Measurements from ENCODE around the gene SCUBE2. TPM values are rescaled to one million over a fixed set of nuclear protein-coding genes. Genes with fewer than 3 reads are reported as not detected.

The SCUBE2 gene
- total RNA-seq, 1 donor from 2014 or later, result 1.2 TPM

GRCh38 chr11:9020916-9021315, 70.5 kb downstream of the SCUBE2 start:
- no peak overlapping the region for H3K4me3 Mint-ChIP-seq (ENCODE audit: low read depth)
- DNase-seq (ENCODE audit: low spot score, unreplicated experiment), result no peak
- no peak overlapping the region for H3K27ac Mint-ChIP-seq
- no peaks in the 10 kb centered on the region for H3K36me3 Mint-ChIP-seq (ENCODE audit: insufficient read depth)
- no peak for TF ChIP-seq CTCF (IDR thresholded peaks at IDR 0.05; ENCODE audit: unreplicated experiment)
- peaks cover 15% of the 10 kb centered on the region for H3K27me3 Mint-ChIP-seq
- no peaks in the 10 kb centered on the region for H3K4me1 Mint-ChIP-seq (ENCODE audit: low read depth)
- no peaks in the 10 kb centered on the region for H3K9me3 Mint-ChIP-seq (ENCODE audit: low read depth)

GRCh38 chr11:9019861-9020260, 71.5 kb downstream of the SCUBE2 start:
- peaks cover 15% of the 10 kb centered on the region for H3K27me3 Mint-ChIP-seq
- no peak for TF ChIP-seq CTCF (IDR thresholded peaks at IDR 0.05; ENCODE audit: unreplicated experiment)
- H3K36me3 Mint-ChIP-seq (ENCODE audit: insufficient read depth), result no peaks in the 10 kb centered on the region
- H3K4me3 Mint-ChIP-seq (ENCODE audit: low read depth), result no peak overlapping the region
- no peak overlapping the region for H3K27ac Mint-ChIP-seq
- no peaks in the 10 kb centered on the region for H3K4me1 Mint-ChIP-seq (ENCODE audit: low read depth)
- DNase-seq (ENCODE audit: low spot score, unreplicated experiment), result no peak
- H3K9me3 Mint-ChIP-seq (ENCODE audit: low read depth), result no peaks in the 10 kb centered on the region

- no peak for DNase-seq (ENCODE audit: low spot score, unreplicated experiment)
- Mint-ChIP-seq H3K27me3 (peaks cover 18% of the 10 kb centered on the region), H3K27ac (no peak overlapping the region), H3K36me3 (ENCODE audit: insufficient read depth) (no peaks in the 10 kb centered on the region), H3K9me3 (ENCODE audit: low read depth) (peaks cover 4% of the 10 kb centered on the region), H3K4me1 (ENCODE audit: low read depth) (no peaks in the 10 kb centered on the region), H3K4me3 (ENCODE audit: low read depth) (no peak overlapping the region)
- no peak for TF ChIP-seq CTCF (IDR thresholded peaks at IDR 0.05; ENCODE audit: unreplicated experiment)
Measured at GRCh38 chr11:9017773-9018172, 73.6 kb downstream of the SCUBE2 start.

- no peak for DNase-seq (ENCODE audit: low spot score, unreplicated experiment)
Measured at GRCh38 chr11:9016916-9017642, 74.3 kb downstream of the SCUBE2 start.

GRCh38 chr11:9015677-9016076, 75.7 kb downstream of the SCUBE2 start:
- Mint-ChIP-seq H3K4me1 (ENCODE audit: low read depth) (no peaks in the 10 kb centered on the region), H3K27me3 (peaks cover 8% of the 10 kb centered on the region), H3K9me3 (ENCODE audit: low read depth) (peaks cover 6% of the 10 kb centered on the region), H3K4me3 (ENCODE audit: low read depth) (no peak overlapping the region), H3K36me3 (ENCODE audit: insufficient read depth) (no peaks in the 10 kb centered on the region), H3K27ac (no peak overlapping the region)
- TF ChIP-seq CTCF (IDR thresholded peaks at IDR 0.05; ENCODE audit: unreplicated experiment), result peak; percentile 84
- DNase-seq (ENCODE audit: low spot score, unreplicated experiment), result peak; percentile 30

More at GRCh38 chr11:9016916-9017642, 74.3 kb downstream of the SCUBE2 start:
- H3K27me3 Mint-ChIP-seq, result peaks cover 11% of the 10 kb centered on the region
- no peaks in the 10 kb centered on the region for H3K36me3 Mint-ChIP-seq (ENCODE audit: insufficient read depth)
- no peak overlapping the region for H3K27ac Mint-ChIP-seq
- peaks cover 5% of the 10 kb centered on the region for H3K9me3 Mint-ChIP-seq (ENCODE audit: low read depth)
- H3K4me3 Mint-ChIP-seq (ENCODE audit: low read depth), result no peak overlapping the region
- TF ChIP-seq CTCF (IDR thresholded peaks at IDR 0.05; ENCODE audit: unreplicated experiment), result no peak
- H3K4me1 Mint-ChIP-seq (ENCODE audit: low read depth), result no peaks in the 10 kb centered on the region

All from progenitor cell of endocrine pancreas (in vitro differentiated cells).